GM13977 (cell line): ENCODE measurements around the gene GCG.

Source experiments
- DNase-seq: peaks from one replicate; pipeline ENCODE4 v3.0.0; 2012; ENCODE audit warnings: low spot score
- CTCF ChIP-seq: IDR thresholded peaks from 2 replicates; pipeline ENCODE4 v1.5.1; 2012; ENCODE audit warnings: mild to moderate bottlenecking, control low read depth; ENCODE audit not compliant: insufficient read depth; ENCODE audit errors: extremely low read depth, missing control alignments
- in situ Hi-C: fragments of 300-500 bp; cut with MboI; formaldehyde crosslinking; loops from one replicate; pipeline ENCODE4 v1.12.0; 2022; ENCODE audit warnings: low sequenced_read_pairs, low pct_unique_long_range_greater_than_20kb, mixed read lengths, inconsistent platforms; ENCODE audit not compliant: unreplicated experiment

GCG gene

GRCh38 chr2:162118166-162119031 lies 33.6 kb downstream of the GCG start:
- in situ Hi-C loops = no loop called here
- TF ChIP-seq CTCF = no peak
- no peak for DNase-seq

GRCh38 chr2:162116352-162116751 lies 35.7 kb downstream of the GCG start:
- in situ Hi-C loops = no loop called here
- no peak for DNase-seq
- TF ChIP-seq CTCF = no peak

GRCh38 chr2:162115076-162115475 lies 37.0 kb downstream of the GCG start:
- no peak for DNase-seq
- in situ Hi-C loops = no loop called here
- TF ChIP-seq CTCF = no peak

DNA sequence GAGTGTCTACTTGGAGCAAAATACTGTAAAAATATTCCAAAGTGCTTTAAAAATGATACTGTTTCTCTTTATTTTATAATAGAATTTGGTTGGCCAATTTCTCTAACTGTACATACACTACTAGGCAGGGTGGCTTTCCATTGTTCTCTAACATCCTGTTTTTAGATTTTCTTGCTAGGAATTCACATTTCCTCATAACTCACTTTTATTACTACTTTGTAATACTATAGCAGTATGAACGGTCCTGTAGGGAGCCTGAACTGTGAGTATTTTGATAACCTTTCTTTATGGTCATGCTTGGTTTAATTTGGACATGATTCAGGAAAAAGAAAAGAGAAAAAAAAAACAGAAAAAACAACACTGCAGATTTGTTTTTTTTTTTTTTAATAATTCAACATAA lies 37.8 kb downstream of the GCG start:
- no peak for DNase-seq
- in situ Hi-C loops = no loop called here
- TF ChIP-seq CTCF = no peak

GRCh38 chr2:162113776-162114168 lies 38.3 kb downstream of the GCG start:
- no peak for DNase-seq
- in situ Hi-C loops = no loop called here
- no peak for TF ChIP-seq CTCF

DNA sequence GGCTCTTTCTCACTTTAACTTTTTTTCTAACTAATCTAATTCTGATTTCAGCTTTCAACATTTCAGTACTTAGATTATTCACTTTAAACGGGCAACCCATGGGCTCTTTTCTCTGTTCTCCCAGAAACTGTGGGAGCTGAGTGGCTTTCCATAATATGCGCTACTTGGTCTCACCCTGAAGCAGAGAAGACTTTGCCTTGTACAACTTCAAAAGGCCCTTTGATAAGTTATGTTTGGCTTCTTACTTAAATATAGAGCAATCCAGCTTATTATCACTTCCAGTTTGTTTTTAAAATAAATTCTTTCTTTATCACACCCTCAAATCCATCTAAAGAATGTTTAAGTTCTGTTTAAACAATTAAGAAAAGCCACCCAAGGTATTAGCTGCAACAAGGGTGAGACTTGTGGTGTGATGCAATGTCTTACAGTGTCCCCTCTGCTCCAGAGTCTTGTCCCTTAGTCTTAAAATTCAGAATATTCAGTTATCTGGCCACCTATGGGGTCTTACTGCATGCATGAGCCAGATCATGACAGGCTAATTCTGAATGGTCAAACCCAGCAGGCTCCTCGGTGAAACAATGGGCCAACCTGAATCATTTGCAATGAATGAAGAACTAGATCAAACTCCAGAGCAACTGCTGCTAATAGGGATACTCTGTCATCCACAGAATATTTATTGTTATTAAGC lies 38.8 kb downstream of the GCG start:
- in situ Hi-C loops = no loop called here
- DNase-seq = no peak
- TF ChIP-seq CTCF = no peak
